Measurements from ENCODE around the gene CDC42BPG. TPM values are rescaled to one million over a fixed set of nuclear protein-coding genes. Genes with fewer than 3 reads are reported as not detected.

Gene CDC42BPG
- total and polyA plus RNA-seq, 2 donors (not counting 1 experiment from before 2014, with no cell fraction given): 0.03 to 0.33 TPM

DNA sequence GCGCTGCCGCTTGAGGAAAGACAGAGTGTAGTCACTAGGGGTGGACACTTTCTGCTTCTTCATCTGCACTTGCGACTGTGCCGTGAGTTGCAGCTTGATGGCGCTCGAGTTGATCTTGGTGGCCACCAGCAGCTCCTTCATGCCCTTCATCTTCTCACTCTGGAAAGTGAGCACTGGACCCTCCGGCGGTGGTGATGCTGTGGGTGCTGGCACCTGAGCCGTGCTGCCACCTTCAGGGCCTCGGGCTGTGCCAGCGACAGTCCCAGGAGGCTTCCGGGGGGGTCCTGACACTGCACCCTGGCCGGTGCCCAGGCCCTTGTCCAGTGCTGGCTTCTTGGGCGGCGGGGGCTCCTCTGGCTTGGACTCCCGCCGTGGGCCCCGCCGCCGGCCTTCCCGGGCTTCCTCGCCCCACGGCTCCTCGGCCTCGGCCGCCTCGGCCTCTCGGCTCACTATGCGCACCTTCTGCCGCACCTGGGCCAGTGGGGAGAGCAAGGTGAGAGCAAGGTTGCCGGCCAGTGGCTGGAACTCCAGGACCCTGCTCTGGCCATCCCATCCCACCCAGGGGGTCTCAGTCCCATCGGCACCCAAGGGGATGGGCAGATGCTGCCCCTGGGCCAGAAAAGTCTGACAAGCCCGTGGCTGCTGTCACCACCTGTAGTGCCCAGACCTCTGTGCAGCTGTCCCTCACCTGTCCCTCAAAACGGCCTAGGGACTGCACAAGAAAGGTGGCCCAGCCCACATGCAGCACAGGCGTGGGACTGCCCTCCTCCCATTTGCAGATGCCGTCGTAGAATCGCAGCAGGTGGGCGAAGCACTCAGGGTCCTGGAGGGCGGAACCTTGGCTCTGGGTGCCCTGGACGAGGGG, 39.9 kb downstream of the CDC42BPG start:
- Histone ChIP-seq H3K36me3 (ENCODE audit: control insufficient read depth, insufficient read depth, low read length) (peaks cover 6% of the 10 kb centered on the region), H3K4me2 (ENCODE audit: extremely low read depth, insufficient read depth, low read length) (no peak overlapping the region), H2AFZ (ENCODE audit: low read length) (no peak overlapping the region), H3K9ac (ENCODE audit: insufficient read depth, low read length) (no peak overlapping the region), H3K27ac (ENCODE audit: insufficient read depth, low read length) (peak overlapping the region; percentile 63), H4K20me1 (ENCODE audit: control insufficient read depth, extremely low read depth, insufficient read depth, low read length) (no peaks in the 10 kb centered on the region), H3K9me3 (ENCODE audit: control insufficient read depth, insufficient read depth, low read depth, low read length) (no peaks in the 10 kb centered on the region), H3K79me2 (ENCODE audit: control insufficient read depth, insufficient read depth, low read length) (no peaks in the 10 kb centered on the region), H3K4me3 (replicated peaks in 1 of 4; ENCODE audit: control extremely low read depth in 1 of 4, insufficient read depth in 1 of 4, low read depth in 3 of 4, low read length in 4 of 4) (peak overlapping the region in 1 of 4 experiments; percentile 86), H3K4me1 (ENCODE audit: control insufficient read depth, extremely low read depth, insufficient read depth, low read length) (peaks cover 10% of the 10 kb centered on the region), H3K27me3 (ENCODE audit: control insufficient read depth, insufficient read depth, low read length) (no peaks in the 10 kb centered on the region)
- DNase-seq (ENCODE audit: low read depth in 2 of 2): no peak
- TF ChIP-seq EZH2 (IDR thresholded peaks at IDR 0.05; ENCODE audit: low read length, missing control alignments): no peak
- TF ChIP-seq, protein P1, sequence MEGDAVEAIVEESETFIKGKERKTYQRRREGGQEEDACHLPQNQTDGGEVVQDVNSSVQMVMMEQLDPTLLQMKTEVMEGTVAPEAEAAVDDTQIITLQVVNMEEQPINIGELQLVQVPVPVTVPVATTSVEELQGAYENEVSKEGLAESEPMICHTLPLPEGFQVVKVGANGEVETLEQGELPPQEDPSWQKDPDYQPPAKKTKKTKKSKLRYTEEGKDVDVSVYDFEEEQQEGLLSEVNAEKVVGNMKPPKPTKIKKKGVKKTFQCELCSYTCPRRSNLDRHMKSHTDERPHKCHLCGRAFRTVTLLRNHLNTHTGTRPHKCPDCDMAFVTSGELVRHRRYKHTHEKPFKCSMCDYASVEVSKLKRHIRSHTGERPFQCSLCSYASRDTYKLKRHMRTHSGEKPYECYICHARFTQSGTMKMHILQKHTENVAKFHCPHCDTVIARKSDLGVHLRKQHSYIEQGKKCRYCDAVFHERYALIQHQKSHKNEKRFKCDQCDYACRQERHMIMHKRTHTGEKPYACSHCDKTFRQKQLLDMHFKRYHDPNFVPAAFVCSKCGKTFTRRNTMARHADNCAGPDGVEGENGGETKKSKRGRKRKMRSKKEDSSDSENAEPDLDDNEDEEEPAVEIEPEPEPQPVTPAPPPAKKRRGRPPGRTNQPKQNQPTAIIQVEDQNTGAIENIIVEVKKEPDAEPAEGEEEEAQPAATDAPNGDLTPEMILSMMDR (conservative IDR thresholded peaks at IDR 0.05 in 1 of 2, IDR thresholded peaks at IDR 0.05 in 1 of 2; ENCODE audit: low read depth in 1 of 2, low read length in 2 of 2): no peak

DNA sequence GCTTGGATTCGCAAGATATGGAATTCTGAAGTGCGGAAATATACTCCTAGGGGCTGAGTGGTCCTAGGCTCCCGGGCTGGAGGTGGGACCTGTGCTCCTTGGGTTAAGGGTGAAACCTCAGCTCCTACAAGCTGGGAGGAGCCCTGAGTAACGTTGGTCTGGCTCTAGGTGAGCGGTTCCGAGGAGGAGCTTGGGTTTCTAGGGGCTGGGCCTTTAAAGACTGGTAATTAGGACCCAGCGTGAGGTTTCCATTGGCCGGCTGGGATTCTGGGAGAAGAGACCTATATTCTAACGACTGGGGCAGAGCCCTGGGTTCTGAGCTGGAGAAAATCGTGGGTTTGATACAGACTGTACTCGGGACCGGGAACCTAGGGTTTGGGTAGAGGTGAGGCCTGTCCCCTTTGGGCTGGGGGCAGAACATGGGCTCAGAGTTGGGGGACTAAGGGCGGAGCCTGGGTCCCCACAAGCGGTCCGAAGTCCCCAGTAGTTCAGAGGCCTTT, 40.6 kb downstream of the CDC42BPG start:
- Histone ChIP-seq H3K9me3 (ENCODE audit: control insufficient read depth, insufficient read depth, low read depth, low read length) (no peaks in the 10 kb centered on the region), H2AFZ (ENCODE audit: low read length) (peak overlapping the region; percentile 2), H3K4me3 (replicated peaks in 1 of 4; ENCODE audit: control extremely low read depth in 1 of 4, insufficient read depth in 1 of 4, low read depth in 3 of 4, low read length in 4 of 4) (peak overlapping the region; percentile 51 to 86 (median 77)), H3K36me3 (ENCODE audit: control insufficient read depth, insufficient read depth, low read length) (peaks cover 6% of the 10 kb centered on the region), H3K27me3 (ENCODE audit: control insufficient read depth, insufficient read depth, low read length) (no peaks in the 10 kb centered on the region), H3K4me1 (ENCODE audit: control insufficient read depth, extremely low read depth, insufficient read depth, low read length) (peaks cover 6% of the 10 kb centered on the region), H3K4me2 (ENCODE audit: extremely low read depth, insufficient read depth, low read length) (peak overlapping the region; percentile 96), H3K27ac (ENCODE audit: insufficient read depth, low read length) (peak overlapping the region; percentile 63), H4K20me1 (ENCODE audit: control insufficient read depth, extremely low read depth, insufficient read depth, low read length) (no peaks in the 10 kb centered on the region), H3K79me2 (ENCODE audit: control insufficient read depth, insufficient read depth, low read length) (no peaks in the 10 kb centered on the region), H3K9ac (ENCODE audit: insufficient read depth, low read length) (peak overlapping the region; percentile 21)
- DNase-seq (ENCODE audit: low read depth in 2 of 2): no peak
- TF ChIP-seq, protein P1 (conservative IDR thresholded peaks at IDR 0.05 in 1 of 2, IDR thresholded peaks at IDR 0.05 in 1 of 2; ENCODE audit: low read depth in 1 of 2, low read length in 2 of 2): no peak
- no peak for TF ChIP-seq EZH2 (IDR thresholded peaks at IDR 0.05; ENCODE audit: low read length, missing control alignments)

DNA sequence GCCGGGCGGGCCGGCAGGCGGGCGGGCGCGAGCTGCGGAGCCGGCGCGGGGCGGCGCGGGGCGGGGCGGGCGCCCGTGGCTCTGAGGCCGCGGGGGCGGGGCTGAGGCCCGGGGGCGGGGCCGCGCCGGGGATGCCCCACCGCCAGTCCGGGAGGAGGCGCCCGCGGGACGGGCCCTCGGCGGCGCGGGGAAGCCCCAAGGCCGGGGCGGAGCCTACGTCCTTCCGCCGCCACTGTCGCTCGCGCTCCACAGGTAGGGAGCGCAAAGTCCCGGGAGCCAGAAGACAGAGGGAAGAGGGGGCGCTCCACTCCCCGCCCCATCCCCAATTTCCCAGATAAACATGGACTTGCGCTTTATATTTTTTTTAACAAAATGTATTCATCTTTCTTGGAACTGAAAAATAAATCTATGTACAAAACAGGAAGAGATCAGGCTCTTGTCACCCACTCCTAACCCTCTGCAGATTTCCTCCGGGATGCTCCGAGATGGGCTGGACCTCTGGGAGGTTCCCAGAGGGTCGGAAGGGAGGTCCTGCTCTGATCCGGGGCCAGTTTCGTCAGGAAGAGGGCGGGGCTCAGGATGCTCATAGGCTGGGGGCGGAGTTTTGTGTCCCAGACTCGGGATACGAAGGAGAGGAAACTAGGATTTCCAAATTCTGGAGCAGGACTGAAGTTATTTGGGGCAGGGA, 41.2 kb downstream of the CDC42BPG start, which contains the start of gene MAP4K2:
MAP4K2 (minus strand) TSS at position 57 of the 688 bp plus-strand sequence. CDS start 65 bp downstream, outside the sequence.
- H3K36me3 ChIP-seq (ENCODE audit: control insufficient read depth, insufficient read depth, low read length): peaks cover 6% of the 10 kb centered on the region
- H2AFZ ChIP-seq (ENCODE audit: low read length): peak within 1 kb of the TSS; percentile 34
- peak; percentile 70 to 82 for DNase-seq (ENCODE audit: low read depth in 2 of 2)

More for the DNA sequence above, 41.2 kb downstream of the CDC42BPG start, which contains the start of gene MAP4K2:
- no peaks in the 10 kb centered on the region for H3K27me3 ChIP-seq (ENCODE audit: control insufficient read depth, insufficient read depth, low read length)
- no peaks in the 10 kb centered on the region for H3K79me2 ChIP-seq (ENCODE audit: control insufficient read depth, insufficient read depth, low read length)
- TF ChIP-seq EZH2 (IDR thresholded peaks at IDR 0.05; ENCODE audit: low read length, missing control alignments): no peak
- TF ChIP-seq, protein P1 (conservative IDR thresholded peaks at IDR 0.05 in 1 of 2, IDR thresholded peaks at IDR 0.05 in 1 of 2; ENCODE audit: low read depth in 1 of 2, low read length in 2 of 2): peak in 1 of 2 donors; percentile 7
- H3K4me1 ChIP-seq (ENCODE audit: control insufficient read depth, extremely low read depth, insufficient read depth, low read length): peaks cover 6% of the 10 kb centered on the region
- peak within 1 kb of the TSS; percentile 96 for H3K4me2 ChIP-seq (ENCODE audit: extremely low read depth, insufficient read depth, low read length)
- H3K9ac ChIP-seq (ENCODE audit: insufficient read depth, low read length): peak within 1 kb of the TSS; percentile 21
- peak within 1 kb of the TSS; percentile 51 to 86 (median 77) for H3K4me3 ChIP-seq (replicated peaks in 1 of 4; ENCODE audit: control extremely low read depth in 1 of 4, insufficient read depth in 1 of 4, low read depth in 3 of 4, low read length in 4 of 4)
- no peaks in the 10 kb centered on the region for H4K20me1 ChIP-seq (ENCODE audit: control insufficient read depth, extremely low read depth, insufficient read depth, low read length)
- H3K9me3 ChIP-seq (ENCODE audit: control insufficient read depth, insufficient read depth, low read depth, low read length): no peaks in the 10 kb centered on the region
- peak within 1 kb of the TSS; percentile 63 for H3K27ac ChIP-seq (ENCODE audit: insufficient read depth, low read length)
